Thoracic aorta (tissue), 2 donors: ENCODE data around the gene SEMA4G. TPM values are rescaled to one million over a fixed set of nuclear protein-coding genes. Genes with fewer than 3 reads are reported as not detected.

Experiments
- ATAC-seq: fragments of 150-250 bp; one replicate; pipeline ENCODE4 v1.8.0; 2017; ENCODE audit warnings: low read depth; ENCODE audit not compliant: insufficient number of reproducible peaks, low FRiP score
- DNase-seq: peaks from one replicate; pipeline ENCODE4 v3.0.0-alpha.2; 2020; ENCODE audit warnings: low spot score
- H3K27ac ChIP-seq, 2 donors: fragments of 200-600 bp; sonication (generic); 1 replicate in 1 of 2; 2 replicates in 1 of 2; pipeline ENCODE4 v1.5.1; 2016; ENCODE audit warnings: mild to moderate bottlenecking in 2 of 2, moderate library complexity in 2 of 2
- H3K27me3 ChIP-seq: fragments of 200-600 bp; sonication (generic); replicated peaks from 2 replicates; pipeline ENCODE4 v1.6.0; 2016; ENCODE audit warnings: mild to moderate bottlenecking; ENCODE audit not compliant: insufficient read depth
- H3K36me3 ChIP-seq: fragments of 200-600 bp; sonication (generic); one replicate; pipeline ENCODE4 v1.5.1; 2016
- H3K4me1 ChIP-seq, 2 donors: fragments of 200-600 bp; sonication (generic); 1 replicate in 1 of 2; 2 replicates in 1 of 2; pipeline versions ENCODE4 v1.5.1 to v1.6.0; 2016; ENCODE audit warnings: low read depth in 2 of 2, mild to moderate bottlenecking in 1 of 2; ENCODE audit not compliant: control insufficient read depth in 1 of 2
- H3K4me3 ChIP-seq: fragments of 200-600 bp; sonication (generic); 2 replicates; pipeline ENCODE4 v1.5.1; 2016; ENCODE audit warnings: mild to moderate bottlenecking
- H3K9me3 ChIP-seq: fragments of 200-600 bp; sonication (generic); 2 replicates; pipeline ENCODE4 v1.5.1; 2016
- CTCF ChIP-seq: fragments of 200-600 bp; sonication (generic); IDR thresholded peaks from one replicate; pipeline ENCODE4 v1.5.1; 2019; ENCODE audit warnings: antibody characterized with exemption
- total RNA-seq, 2 donors: library from RNA; depleted of rRNA; stranded (reverse); fragments of >200 nt; gene quantifications; one replicate each; pipeline versions ENCODE4 v1.1.0 to v1.2.3, GENCODE V29; 2016

The SEMA4G gene
- total RNA-seq, 2 donors from 2014 or later = 3.5 to 4.3 TPM

DNA sequence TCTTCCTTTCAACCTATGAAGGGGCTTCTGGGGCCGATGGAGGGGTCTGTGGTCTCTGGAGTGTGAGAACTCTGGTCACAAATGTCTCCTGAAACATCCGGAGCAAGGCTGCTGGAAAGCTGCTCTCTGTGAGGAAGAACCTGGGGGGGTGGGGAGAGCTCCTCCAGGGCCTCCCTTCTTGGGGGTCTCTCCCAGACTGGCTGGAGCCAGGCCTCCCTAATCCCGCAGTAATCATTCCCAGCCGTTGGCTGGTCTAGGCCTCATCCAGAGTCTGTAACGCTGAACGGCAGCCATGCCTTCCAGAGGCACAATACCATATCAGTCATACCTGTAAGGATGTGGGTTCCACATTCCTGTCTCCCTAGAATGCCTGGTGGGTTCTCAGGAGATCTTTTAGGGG lies 25.9 kb downstream of the SEMA4G start:
- DNase-seq (no peak), ATAC-seq (no peak)
- Histone ChIP-seq H3K36me3 (peaks cover 6% of the 10 kb centered on the region), H3K4me1 (peaks cover 5 to 12% of the 10 kb centered on the region in 2 donors), H3K4me3 (no peak overlapping the region), H3K27me3 (no peaks in the 10 kb centered on the region), H3K27ac (peak overlapping the region in 1 of 2 donors; percentile 12), H3K9me3 (no peaks in the 10 kb centered on the region)
- no peak for TF ChIP-seq CTCF

GRCh38 chr10:100996678-100997359 lies 27.5 kb downstream of the SEMA4G start:
- DNase-seq (no peak), ATAC-seq (no peak)
- TF ChIP-seq CTCF = no peak
- H3K4me1 ChIP-seq = peaks cover 12 to 27% of the 10 kb centered on the region in 2 donors
- no peaks in the 10 kb centered on the region for H3K27me3 ChIP-seq
- no peaks in the 10 kb centered on the region for H3K9me3 ChIP-seq
- H3K4me3 ChIP-seq = peak overlapping the region; percentile 87
- H3K27ac ChIP-seq = peak overlapping the region; percentile 97 to 98
- no peaks in the 10 kb centered on the region for H3K36me3 ChIP-seq

GRCh38 chr10:100997360-100998182 lies 28.3 kb downstream of the SEMA4G start:
- peak; percentile 33 for ATAC-seq
- TF ChIP-seq CTCF = peak; percentile 74
- peak overlapping the region; percentile 97 to 98 for H3K27ac ChIP-seq
- H3K9me3 ChIP-seq = no peaks in the 10 kb centered on the region
- H3K36me3 ChIP-seq = no peaks in the 10 kb centered on the region
- H3K27me3 ChIP-seq = no peaks in the 10 kb centered on the region
- peak overlapping the region; percentile 87 for H3K4me3 ChIP-seq
- no peak for DNase-seq
- peaks cover 18 to 34% of the 10 kb centered on the region in 2 donors for H3K4me1 ChIP-seq

GRCh38 chr10:100998183-100998990 lies 29.1 kb downstream of the SEMA4G start:
- H3K36me3 ChIP-seq = peaks cover under 1% of the 10 kb centered on the region
- no peaks in the 10 kb centered on the region for H3K27me3 ChIP-seq
- no peak for DNase-seq
- ATAC-seq = peak; percentile 30
- H3K4me3 ChIP-seq = peak overlapping the region; percentile 87
- H3K27ac ChIP-seq = peak overlapping the region; percentile 97 to 98
- H3K9me3 ChIP-seq = no peaks in the 10 kb centered on the region
- no peak for TF ChIP-seq CTCF
- peaks cover 20 to 42% of the 10 kb centered on the region in 2 donors for H3K4me1 ChIP-seq
